Esophagus muscularis mucosa (tissue), 4 donors: Measurements from ENCODE around the gene CHMP1A.

Source experiments
- CTCF ChIP-seq, 3 experiments: fragments of 200-600 bp in 2 of 3; fragments of 450-650 bp in 1 of 3; sonication (generic) in 2 of 3; IDR thresholded peaks; one replicate each; pipeline ENCODE4 v1.5.1; 2017 to 2019; ENCODE audit warnings: antibody characterized with exemption in 3 of 3, mild to moderate bottlenecking in 2 of 3, moderate library complexity in 1 of 3
- EP300 ChIP-seq: sonication (generic); formaldehyde crosslinking; IDR thresholded peaks from one replicate; pipeline ENCODE4 v1.6.1; 2017; ENCODE audit warnings: antibody characterized with exemption
- POLR2A ChIP-seq: fragments of 450-650 bp; IDR thresholded peaks from one replicate; pipeline ENCODE4 v1.6.1; 2017; ENCODE audit warnings: antibody characterized with exemption, moderate library complexity, mild to moderate bottlenecking, low read depth
- POLR2AphosphoS5 ChIP-seq, 2 donors: sonication (generic); formaldehyde crosslinking; IDR thresholded peaks; one replicate each; pipeline ENCODE4 v1.6.1; 2017; ENCODE audit warnings: antibody characterized with exemption in 2 of 2

- no peak for TF ChIP-seq POLR2AphosphoS5 (IDR thresholded peaks at IDR 0.05)
- no peak for TF ChIP-seq POLR2A
- TF ChIP-seq CTCF (IDR thresholded peaks at IDR 0.05), result no peak
- TF ChIP-seq EP300, result no peak
Measured at GRCh38 chr16:89617036-89617435, 40.5 kb downstream of the CHMP1A start.
